GM21717 (cell line): Measurements from ENCODE around the gene PTRH1.

ENCODE experiments used
- ATAC-seq: cut with Tn5 transposase; IDR thresholded peaks from one replicate; pipeline ENCODE4 v1.9.1; 2021; ENCODE audit warnings: mild to moderate bottlenecking, moderate library complexity; ENCODE audit not compliant: unreplicated experiment

PTRH1 gene

GRCh38 chr9:127664678-127665507 lies 50.6 kb downstream of the PTRH1 start:
- ATAC-seq: no peak

GRCh38 chr9:127664324-127664677 lies 51.2 kb downstream of the PTRH1 start:
- no peak for ATAC-seq
